ENCODE results near the gene C21orf91. TPM values are rescaled to one million over a fixed set of nuclear protein-coding genes. Genes with fewer than 3 reads are reported as not detected.

Gene C21orf91
- total and polyA plus RNA-seq, 4 donors, result 3.1 to 19.2 (median 10.7) TPM

GRCh38 chr21:17795146-17796036 lies 23.8 kb downstream of the C21orf91 start:
- H3K36me3 ChIP-seq (ENCODE audit: control insufficient read depth in 1 of 2, insufficient read depth in 2 of 2, low read length in 1 of 2), result no peaks in the 10 kb centered on the region
- ATAC-seq (ENCODE audit: low FRiP score) (no peak), DNase-seq (no peak)
- H3K27me3 ChIP-seq (ENCODE audit: control insufficient read depth in 1 of 2, insufficient read depth in 2 of 2, low read length in 1 of 2), result no peaks in the 10 kb centered on the region
- H3K9me3 ChIP-seq (ENCODE audit: control insufficient read depth, low read length), result no peaks in the 10 kb centered on the region
- no peak overlapping the region for H3K4me3 ChIP-seq (ENCODE audit: low read length in 2 of 2)
- H3K27ac ChIP-seq (ENCODE audit: low read depth in 1 of 2, low read length in 2 of 2), result no peak overlapping the region
- H3K4me1 ChIP-seq (ENCODE audit: control insufficient read depth in 1 of 2, insufficient read depth in 2 of 2, low read length in 2 of 2), result peaks cover 1 to 4% of the 10 kb centered on the region in 2 donors
- 92 to 93% methylated on average over 6 of the region's 6 CpGs for WGBS, 2 donors
- intact Hi-C loops (cut with DNase I), result no loop called here

DNA sequence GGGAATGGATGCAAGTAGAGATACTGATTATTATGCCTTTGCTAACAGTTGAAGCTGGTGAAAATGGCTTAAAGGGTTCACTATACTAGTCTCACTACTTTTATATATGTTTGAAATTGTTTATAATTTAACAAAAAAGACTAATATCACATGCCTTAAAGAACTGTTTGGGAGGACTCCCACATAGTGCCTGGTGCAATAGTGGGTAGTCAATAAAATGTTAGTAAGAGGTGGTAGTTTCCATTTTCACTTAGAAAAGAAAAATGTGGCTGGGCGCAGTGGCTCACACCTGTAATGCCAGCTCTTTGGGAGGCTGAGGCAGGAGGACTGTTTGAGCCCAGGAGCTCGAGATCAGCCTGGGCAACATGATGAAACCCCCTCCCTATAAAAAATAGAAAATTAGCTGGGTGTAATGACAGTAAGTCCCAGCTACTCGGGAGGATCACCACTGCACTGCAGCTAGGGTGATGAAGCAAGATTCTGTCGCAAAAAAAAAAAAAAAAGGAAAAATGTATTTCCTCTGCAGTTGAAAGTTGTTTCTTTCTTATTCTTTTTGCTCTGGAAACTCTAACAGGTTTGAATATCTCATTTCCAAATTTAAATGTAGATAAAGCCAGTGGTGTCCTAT lies 24.5 kb downstream of the C21orf91 start:
- intact Hi-C loops (cut with DNase I), result no loop called here
- Histone ChIP-seq H3K4me1 (ENCODE audit: control insufficient read depth in 1 of 2, insufficient read depth in 2 of 2, low read length in 2 of 2) (peaks cover 1 to 4% of the 10 kb centered on the region in 2 donors), H3K27me3 (ENCODE audit: control insufficient read depth in 1 of 2, insufficient read depth in 2 of 2, low read length in 1 of 2) (no peaks in the 10 kb centered on the region), H3K36me3 (ENCODE audit: control insufficient read depth in 1 of 2, insufficient read depth in 2 of 2, low read length in 1 of 2) (no peaks in the 10 kb centered on the region), H3K9me3 (ENCODE audit: control insufficient read depth, low read length) (no peaks in the 10 kb centered on the region), H3K4me3 (ENCODE audit: low read length in 2 of 2) (no peak overlapping the region), H3K27ac (ENCODE audit: low read depth in 1 of 2, low read length in 2 of 2) (no peak overlapping the region)
- ATAC-seq (ENCODE audit: low FRiP score), result no peak
- no peak for DNase-seq
- 78 to 92% methylated on average over 4 of the region's 4 CpGs for whole genome bisulfite sequencing, 2 donors

GRCh38 chr21:17793246-17794123 lies 25.7 kb downstream of the C21orf91 start:
- 80 to 82% methylated on average over 9 of the region's 9 CpGs for WGBS, 2 donors
- Histone ChIP-seq H3K27ac (ENCODE audit: low read depth in 1 of 2, low read length in 2 of 2) (no peak overlapping the region), H3K9me3 (ENCODE audit: control insufficient read depth, low read length) (no peaks in the 10 kb centered on the region), H3K4me3 (ENCODE audit: low read length in 2 of 2) (no peak overlapping the region), H3K27me3 (ENCODE audit: control insufficient read depth in 1 of 2, insufficient read depth in 2 of 2, low read length in 1 of 2) (no peaks in the 10 kb centered on the region), H3K4me1 (ENCODE audit: control insufficient read depth in 1 of 2, insufficient read depth in 2 of 2, low read length in 2 of 2) (peaks cover 0 to 1% of the 10 kb centered on the region in 2 donors), H3K36me3 (ENCODE audit: control insufficient read depth in 1 of 2, insufficient read depth in 2 of 2, low read length in 1 of 2) (no peaks in the 10 kb centered on the region)
- ATAC-seq (ENCODE audit: low FRiP score) (no peak), DNase-seq (no peak)
- intact Hi-C loops (cut with DNase I), result no loop called here

- no peak overlapping the region for H3K4me3 ChIP-seq (ENCODE audit: low read length in 2 of 2)
- DNase-seq (no peak), ATAC-seq (ENCODE audit: low FRiP score) (no peak)
- H3K27ac ChIP-seq (ENCODE audit: low read depth in 1 of 2, low read length in 2 of 2), result no peak overlapping the region
- intact Hi-C loops (cut with DNase I), result no loop called here
- peaks cover 0 to 2% of the 10 kb centered on the region in 2 donors for H3K36me3 ChIP-seq (ENCODE audit: control insufficient read depth in 1 of 2, insufficient read depth in 2 of 2, low read length in 1 of 2)
- no peaks in the 10 kb centered on the region for H3K9me3 ChIP-seq (ENCODE audit: control insufficient read depth, low read length)
- WGBS, 2 donors, result 80 to 84% methylated on average over 3 of the region's 3 CpGs
- peaks cover 0 to 1% of the 10 kb centered on the region in 2 donors for H3K4me1 ChIP-seq (ENCODE audit: control insufficient read depth in 1 of 2, insufficient read depth in 2 of 2, low read length in 2 of 2)
- no peaks in the 10 kb centered on the region for H3K27me3 ChIP-seq (ENCODE audit: control insufficient read depth in 1 of 2, insufficient read depth in 2 of 2, low read length in 1 of 2)
Measured at GRCh38 chr21:17789656-17790055, 29.5 kb downstream of the C21orf91 start.

DNA sequence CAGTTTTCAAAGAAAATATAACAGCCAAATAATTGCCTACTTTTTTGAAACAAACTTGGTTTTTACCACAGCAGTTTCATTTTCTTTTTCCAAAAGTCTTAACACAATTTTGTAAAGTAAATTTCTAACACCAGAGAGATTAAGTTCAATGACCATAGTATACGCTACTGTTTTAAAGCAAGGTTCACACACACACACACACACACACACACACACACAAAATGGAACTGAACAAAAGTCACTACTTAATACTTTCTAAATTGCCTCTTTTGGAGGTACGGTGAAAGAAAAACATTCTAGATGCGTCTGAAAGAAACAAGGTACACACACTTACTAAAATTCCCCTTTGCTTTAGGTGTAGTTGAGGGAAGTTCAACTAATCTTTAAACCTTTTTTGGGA lies 30.1 kb downstream of the C21orf91 start:
- ATAC-seq (ENCODE audit: low FRiP score) (no peak), DNase-seq (no peak)
- H3K27ac ChIP-seq (ENCODE audit: low read depth in 1 of 2, low read length in 2 of 2), result no peak overlapping the region
- 60 to 62% methylated on average over 3 of the region's 3 CpGs for WGBS, 2 donors
- peaks cover 0 to 1% of the 10 kb centered on the region in 2 donors for H3K4me1 ChIP-seq (ENCODE audit: control insufficient read depth in 1 of 2, insufficient read depth in 2 of 2, low read length in 2 of 2)
- no peaks in the 10 kb centered on the region for H3K27me3 ChIP-seq (ENCODE audit: control insufficient read depth in 1 of 2, insufficient read depth in 2 of 2, low read length in 1 of 2)
- no peak overlapping the region for H3K4me3 ChIP-seq (ENCODE audit: low read length in 2 of 2)
- H3K36me3 ChIP-seq (ENCODE audit: control insufficient read depth in 1 of 2, insufficient read depth in 2 of 2, low read length in 1 of 2), result peaks cover 2 to 4% of the 10 kb centered on the region in 2 donors
- H3K9me3 ChIP-seq (ENCODE audit: control insufficient read depth, low read length), result no peaks in the 10 kb centered on the region
- intact Hi-C loops (cut with DNase I), result no loop called here

DNA sequence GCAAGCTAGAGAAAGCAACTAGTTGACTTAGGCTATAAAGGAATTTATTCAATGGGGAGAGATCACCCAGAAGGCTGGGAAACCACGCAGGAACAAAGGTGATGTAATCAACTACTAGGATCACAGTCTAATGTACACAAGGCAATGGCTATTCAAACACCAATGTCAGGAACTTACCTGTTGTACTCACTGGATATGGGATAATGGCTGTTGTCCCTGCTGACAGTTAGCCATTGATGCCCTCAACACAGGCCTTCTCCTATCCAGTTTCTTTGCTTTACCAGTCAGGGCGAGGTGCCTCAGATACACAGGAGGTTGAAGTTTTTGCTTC lies 32.3 kb downstream of the C21orf91 start:
- Histone ChIP-seq H3K9me3 (ENCODE audit: control insufficient read depth, low read length) (peaks cover 1% of the 10 kb centered on the region), H3K27me3 (ENCODE audit: control insufficient read depth in 1 of 2, insufficient read depth in 2 of 2, low read length in 1 of 2) (no peaks in the 10 kb centered on the region), H3K4me1 (ENCODE audit: control insufficient read depth in 1 of 2, insufficient read depth in 2 of 2, low read length in 2 of 2) (no peaks in the 10 kb centered on the region), H3K36me3 (ENCODE audit: control insufficient read depth in 1 of 2, insufficient read depth in 2 of 2, low read length in 1 of 2) (peaks cover 2 to 4% of the 10 kb centered on the region in 2 donors), H3K4me3 (ENCODE audit: low read length in 2 of 2) (no peak overlapping the region), H3K27ac (ENCODE audit: low read depth in 1 of 2, low read length in 2 of 2) (no peak overlapping the region)
- DNase-seq (no peak), ATAC-seq (ENCODE audit: low FRiP score) (no peak)
- WGBS, 2 donors, result 88 to 93% methylated on average over 2 of the region's 2 CpGs
- intact Hi-C loops (cut with DNase I), result no loop called here

DNA sequence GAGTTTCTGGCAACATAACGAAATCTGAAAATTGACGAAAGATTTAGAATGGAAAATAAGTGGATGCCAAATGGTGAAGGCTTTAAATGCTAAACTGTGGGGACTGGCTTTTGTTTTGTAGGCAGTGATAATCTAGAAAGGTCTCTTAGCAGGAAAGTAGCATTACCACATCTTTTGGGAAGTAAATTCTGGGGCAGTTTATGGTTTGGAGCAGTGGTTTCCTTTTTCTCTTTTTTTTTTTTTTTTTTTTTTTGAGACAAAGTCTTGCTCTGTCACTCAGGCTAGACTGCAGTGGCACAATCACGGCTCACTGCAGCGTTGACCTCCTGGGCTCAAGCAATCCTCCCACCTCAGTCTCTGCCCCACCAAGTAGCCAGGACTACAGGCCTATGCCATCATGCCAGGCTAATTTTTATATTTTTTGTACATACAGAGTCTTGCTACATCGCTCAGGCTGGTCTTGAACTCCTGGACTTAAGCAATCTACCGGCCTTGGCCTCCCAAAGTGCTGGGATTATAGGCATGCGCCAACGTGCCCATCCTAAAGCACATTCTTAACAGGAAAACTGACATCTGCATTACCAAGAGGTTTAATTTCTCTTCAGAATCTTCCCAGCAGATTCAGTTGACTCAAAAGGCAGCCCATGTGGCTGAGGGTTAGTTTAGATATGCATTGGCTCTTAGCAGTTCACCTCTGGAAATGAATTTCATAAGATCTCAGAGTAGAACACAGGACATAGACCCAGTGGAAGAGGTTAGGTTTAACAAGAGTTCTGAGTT lies 32.9 kb downstream of the C21orf91 start:
- no peak for DNase-seq
- ATAC-seq (ENCODE audit: low FRiP score), result no peak
- Histone ChIP-seq H3K4me1 (ENCODE audit: control insufficient read depth in 1 of 2, insufficient read depth in 2 of 2, low read length in 2 of 2) (no peaks in the 10 kb centered on the region), H3K4me3 (ENCODE audit: low read length in 2 of 2) (no peak overlapping the region), H3K9me3 (ENCODE audit: control insufficient read depth, low read length) (peaks cover 1% of the 10 kb centered on the region), H3K36me3 (ENCODE audit: control insufficient read depth in 1 of 2, insufficient read depth in 2 of 2, low read length in 1 of 2) (peaks cover 2 to 4% of the 10 kb centered on the region in 2 donors), H3K27me3 (ENCODE audit: control insufficient read depth in 1 of 2, insufficient read depth in 2 of 2, low read length in 1 of 2) (no peaks in the 10 kb centered on the region), H3K27ac (ENCODE audit: low read depth in 1 of 2, low read length in 2 of 2) (no peak overlapping the region)
- WGBS, 2 donors, result 88 to 97% methylated on average over 8 of the region's 8 CpGs
- intact Hi-C loops (cut with DNase I), result no loop called here

- Histone ChIP-seq H3K27me3 (ENCODE audit: control insufficient read depth in 1 of 2, insufficient read depth in 2 of 2, low read length in 1 of 2) (no peaks in the 10 kb centered on the region), H3K4me1 (ENCODE audit: control insufficient read depth in 1 of 2, insufficient read depth in 2 of 2, low read length in 2 of 2) (no peaks in the 10 kb centered on the region), H3K36me3 (ENCODE audit: control insufficient read depth in 1 of 2, insufficient read depth in 2 of 2, low read length in 1 of 2) (peaks cover 2 to 4% of the 10 kb centered on the region in 2 donors), H3K4me3 (ENCODE audit: low read length in 2 of 2) (no peak overlapping the region), H3K27ac (ENCODE audit: low read depth in 1 of 2, low read length in 2 of 2) (no peak overlapping the region), H3K9me3 (ENCODE audit: control insufficient read depth, low read length) (peaks cover 1% of the 10 kb centered on the region)
- 97 to 98% methylated on average over 2 of the region's 2 CpGs for WGBS, 2 donors
- ATAC-seq (ENCODE audit: low FRiP score) (no peak), DNase-seq (no peak)
- intact Hi-C loops (cut with DNase I), result no loop called here
Measured at GRCh38 chr21:17785403-17785788, 33.8 kb downstream of the C21orf91 start.

All from aorta (tissue), 5 donors.